ENCODE measurements around the gene SND1.

The SND1 gene

DNA sequence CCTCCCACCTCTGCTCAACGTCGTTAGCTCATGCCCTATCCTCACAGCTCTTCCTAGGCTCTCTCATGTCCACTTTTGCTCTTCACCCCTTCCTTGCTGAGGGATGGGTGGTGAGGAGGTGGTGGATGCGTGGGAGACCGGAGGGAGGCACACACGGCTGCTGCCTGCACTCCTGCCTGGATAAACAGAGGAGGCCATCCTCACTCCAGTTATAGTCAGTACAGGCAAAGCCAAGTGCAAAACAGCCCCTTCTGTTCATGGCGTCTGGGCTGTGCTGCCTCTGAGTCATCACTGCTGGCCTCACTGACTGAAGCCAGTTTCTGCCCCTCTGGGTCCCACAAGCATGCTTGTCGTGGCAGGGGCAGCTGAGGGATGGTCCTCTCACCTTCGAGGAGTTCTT lies 411.1 kb downstream of the SND1 start:
- POLR2A ChIA-PET: no interaction called here
- no peak for TF ChIP-seq ARNT (IDR thresholded peaks at IDR 0.05)
- CTCF ChIA-PET: no interaction called here

GRCh38 chr7:128065872-128066271 lies 413.9 kb downstream of the SND1 start:
- CTCF ChIA-PET: no interaction called here
- DNase-seq (ENCODE audit: extremely low spot score): no peak
- no peak for TF ChIP-seq LEF1 (IDR thresholded peaks at IDR 0.05; ENCODE audit: borderline replicate concordance)
- TF ChIP-seq, protein P1, sequence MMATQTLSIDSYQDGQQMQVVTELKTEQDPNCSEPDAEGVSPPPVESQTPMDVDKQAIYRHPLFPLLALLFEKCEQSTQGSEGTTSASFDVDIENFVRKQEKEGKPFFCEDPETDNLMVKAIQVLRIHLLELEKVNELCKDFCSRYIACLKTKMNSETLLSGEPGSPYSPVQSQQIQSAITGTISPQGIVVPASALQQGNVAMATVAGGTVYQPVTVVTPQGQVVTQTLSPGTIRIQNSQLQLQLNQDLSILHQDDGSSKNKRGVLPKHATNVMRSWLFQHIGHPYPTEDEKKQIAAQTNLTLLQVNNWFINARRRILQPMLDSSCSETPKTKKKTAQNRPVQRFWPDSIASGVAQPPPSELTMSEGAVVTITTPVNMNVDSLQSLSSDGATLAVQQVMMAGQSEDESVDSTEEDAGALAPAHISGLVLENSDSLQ (IDR thresholded peaks at IDR 0.05): no peak
- no peak for TF ChIP-seq TARDBP (IDR thresholded peaks at IDR 0.05)
- TF ChIP-seq SP1 (IDR thresholded peaks at IDR 0.05): no peak
- no peak for TF ChIP-seq FOXA1 (IDR thresholded peaks at IDR 0.05)
- no peak for TF ChIP-seq FOXM1 (IDR thresholded peaks at IDR 0.05; ENCODE audit: borderline replicate concordance)
- no peak for TF ChIP-seq HDGF (IDR thresholded peaks at IDR 0.05; ENCODE audit: borderline replicate concordance)
- no peak for TF ChIP-seq FOXK2 (IDR thresholded peaks at IDR 0.05)
- no peak for TF ChIP-seq CTBP1 (IDR thresholded peaks at IDR 0.05; ENCODE audit: borderline replicate concordance)
- no peak for TF ChIP-seq ZNF384 (IDR thresholded peaks at IDR 0.05)
- no peak for TF ChIP-seq ELF4 (IDR thresholded peaks at IDR 0.05)
- TF ChIP-seq NFRKB (IDR thresholded peaks at IDR 0.05): no peak
- TF ChIP-seq L3MBTL2 (conservative IDR thresholded peaks at IDR 0.05): no peak
- TF ChIP-seq BHLHE40 (IDR thresholded peaks at IDR 0.05; ENCODE audit: borderline replicate concordance): no peak
- TF ChIP-seq SUZ12 (IDR thresholded peaks at IDR 0.05): no peak
- no peak for TF ChIP-seq ARNT (IDR thresholded peaks at IDR 0.05)
- POLR2A ChIA-PET: no interaction called here

More for the DNA sequence above, 411.1 kb downstream of the SND1 start:
- DNase-seq (ENCODE audit: extremely low spot score): no peak

DNA sequence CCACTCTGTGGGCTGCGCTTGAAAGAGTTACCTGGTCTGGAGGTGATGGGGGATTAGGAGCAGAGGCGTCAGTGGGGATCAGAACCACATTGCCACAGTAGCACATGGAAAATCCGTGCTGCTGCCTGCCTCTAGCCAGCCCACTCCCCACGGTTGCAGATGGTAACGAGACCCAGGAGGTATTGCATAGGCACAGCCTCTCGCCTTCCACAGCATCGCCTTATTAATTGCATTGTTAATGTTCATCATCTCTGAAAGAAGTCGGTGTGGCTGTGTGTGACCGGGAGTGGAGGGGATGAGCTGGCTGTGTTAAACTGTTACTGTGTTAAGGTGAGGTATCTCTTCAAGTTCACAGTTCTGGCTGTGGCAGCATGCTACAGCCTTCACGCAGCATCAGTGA lies 414.4 kb downstream of the SND1 start:
- CTCF ChIA-PET: no interaction called here
- POLR2A ChIA-PET: no interaction called here
- no peak for TF ChIP-seq SP1 (IDR thresholded peaks at IDR 0.05)
- TF ChIP-seq NFRKB (IDR thresholded peaks at IDR 0.05): no peak
- TF ChIP-seq L3MBTL2 (conservative IDR thresholded peaks at IDR 0.05): no peak
- TF ChIP-seq HDGF (IDR thresholded peaks at IDR 0.05; ENCODE audit: borderline replicate concordance): no peak
- no peak for TF ChIP-seq ELF4 (IDR thresholded peaks at IDR 0.05)
- no peak for TF ChIP-seq FOXK2 (IDR thresholded peaks at IDR 0.05)
- no peak for TF ChIP-seq SUZ12 (IDR thresholded peaks at IDR 0.05)
- TF ChIP-seq, protein P1 (IDR thresholded peaks at IDR 0.05): no peak
- DNase-seq (ENCODE audit: extremely low spot score): no peak

GRCh38 chr7:128066858-128067257 lies 414.9 kb downstream of the SND1 start:
- ChIA-PET CTCF (no interaction called here), POLR2A (no interaction called here)
- TF ChIP-seq NFRKB (IDR thresholded peaks at IDR 0.05) (no peak), BHLHE40 (IDR thresholded peaks at IDR 0.05; ENCODE audit: borderline replicate concordance) (no peak), SP1 (IDR thresholded peaks at IDR 0.05) (no peak), ARNT (IDR thresholded peaks at IDR 0.05) (no peak), HDGF (IDR thresholded peaks at IDR 0.05; ENCODE audit: borderline replicate concordance) (no peak), FOXK2 (IDR thresholded peaks at IDR 0.05) (no peak), ELF4 (IDR thresholded peaks at IDR 0.05) (no peak), LEF1 (IDR thresholded peaks at IDR 0.05; ENCODE audit: borderline replicate concordance) (no peak), FOXA1 (IDR thresholded peaks at IDR 0.05) (no peak), CTBP1 (IDR thresholded peaks at IDR 0.05; ENCODE audit: borderline replicate concordance) (no peak), L3MBTL2 (conservative IDR thresholded peaks at IDR 0.05) (no peak), FOXM1 (IDR thresholded peaks at IDR 0.05; ENCODE audit: borderline replicate concordance) (no peak), TARDBP (IDR thresholded peaks at IDR 0.05) (no peak), SUZ12 (IDR thresholded peaks at IDR 0.05) (no peak), ZNF384 (IDR thresholded peaks at IDR 0.05) (no peak)
- TF ChIP-seq, protein P1 (IDR thresholded peaks at IDR 0.05): no peak
- no peak for DNase-seq (ENCODE audit: extremely low spot score)

- DNase-seq (ENCODE audit: extremely low spot score): no peak
- POLR2A ChIA-PET: no interaction called here
- TF ChIP-seq HDGF (IDR thresholded peaks at IDR 0.05; ENCODE audit: borderline replicate concordance) (no peak), SUZ12 (IDR thresholded peaks at IDR 0.05) (no peak), ZNF384 (IDR thresholded peaks at IDR 0.05) (no peak), TARDBP (IDR thresholded peaks at IDR 0.05) (no peak), BHLHE40 (IDR thresholded peaks at IDR 0.05; ENCODE audit: borderline replicate concordance) (no peak), CTBP1 (IDR thresholded peaks at IDR 0.05; ENCODE audit: borderline replicate concordance) (no peak), FOXM1 (IDR thresholded peaks at IDR 0.05; ENCODE audit: borderline replicate concordance) (no peak), L3MBTL2 (conservative IDR thresholded peaks at IDR 0.05) (no peak), ELF4 (IDR thresholded peaks at IDR 0.05) (no peak)
- TF ChIP-seq, protein P1 (IDR thresholded peaks at IDR 0.05): no peak
- CTCF ChIA-PET: no interaction called here
Observed at GRCh38 chr7:128067983-128068382, 416.0 kb downstream of the SND1 start.

GRCh38 chr7:128068785-128069184 lies 416.8 kb downstream of the SND1 start:
- DNase-seq (ENCODE audit: extremely low spot score): no peak
- TF ChIP-seq ZNF384 (IDR thresholded peaks at IDR 0.05): no peak
- no peak for TF ChIP-seq LEF1 (IDR thresholded peaks at IDR 0.05; ENCODE audit: borderline replicate concordance)
- TF ChIP-seq NFRKB (IDR thresholded peaks at IDR 0.05): no peak
- TF ChIP-seq FOXK2 (IDR thresholded peaks at IDR 0.05): no peak
- no peak for TF ChIP-seq SUZ12 (IDR thresholded peaks at IDR 0.05)
- TF ChIP-seq FOXA1 (IDR thresholded peaks at IDR 0.05): no peak
- no peak for TF ChIP-seq SP1 (IDR thresholded peaks at IDR 0.05)
- no peak for TF ChIP-seq HDGF (IDR thresholded peaks at IDR 0.05; ENCODE audit: borderline replicate concordance)
- no peak for TF ChIP-seq BHLHE40 (IDR thresholded peaks at IDR 0.05; ENCODE audit: borderline replicate concordance)
- no peak for TF ChIP-seq L3MBTL2 (conservative IDR thresholded peaks at IDR 0.05)
- TF ChIP-seq, protein P1 (IDR thresholded peaks at IDR 0.05): no peak
- no peak for TF ChIP-seq ELF4 (IDR thresholded peaks at IDR 0.05)
- no peak for TF ChIP-seq FOXM1 (IDR thresholded peaks at IDR 0.05; ENCODE audit: borderline replicate concordance)
- no peak for TF ChIP-seq ARNT (IDR thresholded peaks at IDR 0.05)
- TF ChIP-seq TARDBP (IDR thresholded peaks at IDR 0.05): no peak
- no peak for TF ChIP-seq CTBP1 (IDR thresholded peaks at IDR 0.05; ENCODE audit: borderline replicate concordance)
- ChIA-PET CTCF (no interaction called here), POLR2A (no interaction called here)
